ENCODE measurements around the gene DMD.

DNA sequence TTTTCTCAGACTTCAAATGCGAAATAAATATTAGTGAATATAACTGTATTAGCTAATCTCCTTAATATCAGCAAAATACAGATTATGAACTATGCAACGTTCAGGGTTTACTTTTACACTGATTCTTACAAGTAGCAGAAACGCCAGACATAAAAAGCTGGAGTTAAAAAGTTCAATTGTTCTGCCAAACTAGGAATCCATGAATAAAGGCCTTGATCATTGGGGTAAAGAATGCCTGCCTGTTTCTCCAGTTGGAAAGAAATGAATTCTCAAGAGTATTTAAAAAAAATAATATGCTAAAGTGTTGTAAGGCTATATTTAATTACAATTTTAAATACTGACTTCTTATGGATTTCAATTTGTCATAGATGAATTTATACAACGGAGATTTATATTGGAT, 612.2 kb downstream of the DMD start:
- TF ChIP-seq, protein P1, sequence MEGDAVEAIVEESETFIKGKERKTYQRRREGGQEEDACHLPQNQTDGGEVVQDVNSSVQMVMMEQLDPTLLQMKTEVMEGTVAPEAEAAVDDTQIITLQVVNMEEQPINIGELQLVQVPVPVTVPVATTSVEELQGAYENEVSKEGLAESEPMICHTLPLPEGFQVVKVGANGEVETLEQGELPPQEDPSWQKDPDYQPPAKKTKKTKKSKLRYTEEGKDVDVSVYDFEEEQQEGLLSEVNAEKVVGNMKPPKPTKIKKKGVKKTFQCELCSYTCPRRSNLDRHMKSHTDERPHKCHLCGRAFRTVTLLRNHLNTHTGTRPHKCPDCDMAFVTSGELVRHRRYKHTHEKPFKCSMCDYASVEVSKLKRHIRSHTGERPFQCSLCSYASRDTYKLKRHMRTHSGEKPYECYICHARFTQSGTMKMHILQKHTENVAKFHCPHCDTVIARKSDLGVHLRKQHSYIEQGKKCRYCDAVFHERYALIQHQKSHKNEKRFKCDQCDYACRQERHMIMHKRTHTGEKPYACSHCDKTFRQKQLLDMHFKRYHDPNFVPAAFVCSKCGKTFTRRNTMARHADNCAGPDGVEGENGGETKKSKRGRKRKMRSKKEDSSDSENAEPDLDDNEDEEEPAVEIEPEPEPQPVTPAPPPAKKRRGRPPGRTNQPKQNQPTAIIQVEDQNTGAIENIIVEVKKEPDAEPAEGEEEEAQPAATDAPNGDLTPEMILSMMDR (IDR thresholded peaks at IDR 0.05; ENCODE audit: low read depth, low read length), result no peak
- TF ChIP-seq POLR2A (IDR thresholded peaks at IDR 0.05; ENCODE audit: extremely low read depth, insufficient read length), result no peak
- TF ChIP-seq, protein P2, sequence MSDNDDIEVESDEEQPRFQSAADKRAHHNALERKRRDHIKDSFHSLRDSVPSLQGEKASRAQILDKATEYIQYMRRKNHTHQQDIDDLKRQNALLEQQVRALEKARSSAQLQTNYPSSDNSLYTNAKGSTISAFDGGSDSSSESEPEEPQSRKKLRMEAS (IDR thresholded peaks at IDR 0.05; ENCODE audit: low read depth, low read length), result no peak

All from NB4 (cell line).